Mesenchymal stem cell (in vitro differentiated cells and primary cell): ENCODE results near the gene LPAR6.
"Not testable (repeated sequence)": the region's sequence is repeated elsewhere in the genome, so short reads cannot be mapped to it uniquely, and the experiment has no call there.

Source experiments
- DNase-seq: peaks from one replicate; pipeline ENCODE4 v3.0.0-alpha.2; 2013
- H2AFZ ChIP-seq: one replicate; pipeline ENCODE4 v1.6.1; 2013; ENCODE audit warnings: low read depth, mild to moderate bottlenecking, control low read depth, inconsistent platforms, low read length, moderate library complexity
- H2AK5ac ChIP-seq: 2 replicates; pipeline ENCODE4 v1.6.1; 2013; ENCODE audit warnings: low read length, moderate library complexity, mild to moderate bottlenecking, inconsistent platforms; ENCODE audit not compliant: severe bottlenecking
- H2BK120ac ChIP-seq: one replicate; pipeline ENCODE4 v1.6.1; 2013; ENCODE audit warnings: low read depth, mild to moderate bottlenecking, inconsistent platforms, low read length, moderate library complexity
- H2BK12ac ChIP-seq, 2 experiments: one replicate each; pipeline ENCODE4 v1.6.1; 2013; ENCODE audit warnings: inconsistent platforms in 2 of 2, low read length in 2 of 2, mild to moderate bottlenecking in 2 of 2, moderate library complexity in 2 of 2, control low read depth in 1 of 2
- H2BK15ac ChIP-seq: one replicate; pipeline ENCODE4 v1.6.1; 2013; ENCODE audit warnings: mild to moderate bottlenecking, low read depth, inconsistent platforms; ENCODE audit not compliant: poor library complexity, severe bottlenecking
- H2BK5ac ChIP-seq: 2 replicates; pipeline ENCODE4 v1.6.1; 2013; ENCODE audit warnings: low read depth, mild to moderate bottlenecking, low read length, control low read depth, inconsistent platforms; ENCODE audit not compliant: poor library complexity, severe bottlenecking
- H3K14ac ChIP-seq, 2 experiments: one replicate each; pipeline ENCODE4 v1.6.1; 2013; ENCODE audit warnings: inconsistent platforms in 2 of 2, low read length in 2 of 2, control low read depth in 1 of 2, mild to moderate bottlenecking in 1 of 2, moderate library complexity in 1 of 2
- H3K18ac ChIP-seq, 2 experiments: one replicate each; pipeline ENCODE4 v1.6.1; 2013; ENCODE audit warnings: inconsistent platforms in 2 of 2, low read length in 2 of 2, control low read depth in 1 of 2, low read depth in 1 of 2, mild to moderate bottlenecking in 1 of 2
- H3K23ac ChIP-seq, 2 experiments: one replicate each; pipeline ENCODE4 v1.6.1; 2013; ENCODE audit warnings: inconsistent platforms in 2 of 2, low read length in 2 of 2, mild to moderate bottlenecking in 2 of 2, moderate library complexity in 2 of 2, control low read depth in 1 of 2
- H3K27ac ChIP-seq: 2 replicates; pipeline ENCODE4 v1.5.1; 2013; ENCODE audit warnings: mild to moderate bottlenecking, moderate library complexity, low read length, control low read depth, inconsistent platforms; ENCODE audit not compliant: poor library complexity, severe bottlenecking
- H3K27me3 ChIP-seq, 2 experiments: 2 replicates each; pipeline versions ENCODE4 v1.6.1 to v1.7.0; 2013; ENCODE audit warnings: low read length in 2 of 2, mild to moderate bottlenecking in 2 of 2, moderate library complexity in 2 of 2, control low read depth in 1 of 2, inconsistent platforms in 1 of 2; ENCODE audit not compliant: control insufficient read depth in 1 of 2, insufficient read depth in 1 of 2
- H3K36me3 ChIP-seq, 2 experiments: 2 replicates each; pipeline versions ENCODE4 v1.6.1 to v1.7.0; 2013; ENCODE audit warnings: low read length in 2 of 2, control low read depth in 1 of 2, inconsistent platforms in 1 of 2, low read depth in 1 of 2, mild to moderate bottlenecking in 1 of 2; ENCODE audit not compliant: insufficient read depth in 2 of 2, control insufficient read depth in 1 of 2
- H3K4ac ChIP-seq, 2 experiments: one replicate each; pipeline ENCODE4 v1.6.1; 2013; ENCODE audit warnings: inconsistent platforms in 2 of 2, low read length in 2 of 2, mild to moderate bottlenecking in 2 of 2, moderate library complexity in 2 of 2, control low read depth in 1 of 2, low read depth in 1 of 2
- H3K4me1 ChIP-seq: 2 replicates; pipeline ENCODE4 v1.6.1; 2013; ENCODE audit warnings: low read depth, low read length, control low read depth; ENCODE audit not compliant: control insufficient read depth, insufficient read depth
- H3K4me2 ChIP-seq: 2 replicates; pipeline ENCODE4 v1.6.1; 2013; ENCODE audit warnings: low read length, mild to moderate bottlenecking, inconsistent platforms; ENCODE audit not compliant: poor library complexity, severe bottlenecking
- H3K4me3 ChIP-seq, 2 experiments: 2 replicates each; pipeline versions ENCODE4 v1.5.1 to v1.7.0; 2013; ENCODE audit warnings: low read length in 2 of 2, mild to moderate bottlenecking in 2 of 2, control low read depth in 1 of 2, low read depth in 1 of 2; ENCODE audit not compliant: insufficient read depth in 1 of 2
- H3K79me1 ChIP-seq: replicated peaks from 2 replicates; pipeline ENCODE4 v1.6.1; 2013; ENCODE audit warnings: mild to moderate bottlenecking, control low read depth, low read length, inconsistent platforms; ENCODE audit not compliant: poor library complexity, severe bottlenecking
- H3K9ac ChIP-seq: 2 replicates; pipeline ENCODE4 v1.7.0; 2013; ENCODE audit warnings: mild to moderate bottlenecking, low read length, moderate library complexity
- H3K9me3 ChIP-seq: 2 replicates; pipeline ENCODE4 v1.7.0; 2013; ENCODE audit warnings: mild to moderate bottlenecking, low read length; ENCODE audit not compliant: control insufficient read depth
- H4K8ac ChIP-seq: one replicate; pipeline ENCODE4 v1.6.1; 2013; ENCODE audit warnings: inconsistent platforms, mild to moderate bottlenecking, low read length, moderate library complexity
- H4K91ac ChIP-seq: one replicate; pipeline ENCODE4 v1.6.1; 2013; ENCODE audit warnings: mild to moderate bottlenecking, low read length, inconsistent platforms
- WGBS: methylation state at CpG from one replicate; pipeline ENCODE4 v1.1.7; 2013; ENCODE audit warnings: mixed read lengths; 5-methylcytosine and 5-hydroxymethylcytosine counted together

Gene LPAR6

GRCh38 chr13:48426755-48427298 is 13.9 kb upstream of the LPAR6 start:
- 93% methylated on average over 6 of the region's 9 CpGs for WGBS
- not testable (repeated sequence) for H3K9ac ChIP-seq, H3K14ac ChIP-seq, H3K27ac ChIP-seq, H3K4me3 ChIP-seq, H3K4ac ChIP-seq, H2AFZ ChIP-seq, H3K23ac ChIP-seq, H2BK5ac ChIP-seq, H4K8ac ChIP-seq, H3K79me1 ChIP-seq, H3K4me2 ChIP-seq, H3K9me3 ChIP-seq, H3K36me3 ChIP-seq, H2BK15ac ChIP-seq, H2AK5ac ChIP-seq, H3K18ac ChIP-seq, H2BK12ac ChIP-seq, DNase-seq, H2BK120ac ChIP-seq, H4K91ac ChIP-seq, H3K4me1 ChIP-seq, H3K27me3 ChIP-seq

- Histone ChIP-seq H3K4ac (no peak overlapping the region), H3K18ac (no peak overlapping the region), H2BK12ac (no peak overlapping the region), H2AK5ac (no peak overlapping the region), H3K23ac (no peak overlapping the region), H3K4me3 (no peak overlapping the region), H2BK15ac (no peak overlapping the region), H3K9ac (no peak overlapping the region), H2BK120ac (no peak overlapping the region), H3K27ac (no peak overlapping the region), H2BK5ac (no peak overlapping the region), H3K14ac (no peak overlapping the region), H3K9me3 (peaks cover 4% of the 10 kb centered on the region), H3K79me1 (peaks cover 6% of the 10 kb centered on the region), H3K36me3 (peaks cover 0 to 5% of the 10 kb centered on the region in 2 experiments), H4K91ac (no peak overlapping the region), H4K8ac (no peak overlapping the region), H3K4me2 (no peak overlapping the region), H2AFZ (no peak overlapping the region), H3K4me1 (no peaks in the 10 kb centered on the region), H3K27me3 (no peaks in the 10 kb centered on the region)
- no peak for DNase-seq
These were observed 13.1 kb upstream of the LPAR6 start for GRCh38 chr13:48426052-48426451.

GRCh38 chr13:48424212-48424611 is 11.3 kb upstream of the LPAR6 start:
- H3K79me1 ChIP-seq: peaks cover 4% of the 10 kb centered on the region
- no peak overlapping the region for H2BK5ac ChIP-seq
- no peak overlapping the region for H3K4ac ChIP-seq
- H2BK15ac ChIP-seq: no peak overlapping the region
- H3K18ac ChIP-seq: no peak overlapping the region
- H4K91ac ChIP-seq: no peak overlapping the region
- H3K14ac ChIP-seq: no peak overlapping the region
- no peak overlapping the region for H3K9ac ChIP-seq
- H3K9me3 ChIP-seq: peaks cover 4% of the 10 kb centered on the region
- no peak overlapping the region for H3K27ac ChIP-seq
- H3K4me3 ChIP-seq: no peak overlapping the region
- H2AK5ac ChIP-seq: no peak overlapping the region
- H2AFZ ChIP-seq: no peak overlapping the region
- no peaks in the 10 kb centered on the region for H3K27me3 ChIP-seq
- H2BK120ac ChIP-seq: no peak overlapping the region
- DNase-seq: no peak
- no peak overlapping the region for H3K23ac ChIP-seq
- no peak overlapping the region for H4K8ac ChIP-seq
- no peak overlapping the region for H2BK12ac ChIP-seq
- peaks cover 0 to 5% of the 10 kb centered on the region in 2 experiments for H3K36me3 ChIP-seq
- 97% methylated on average over 2 of the region's 3 CpGs for WGBS
- H3K4me1 ChIP-seq: no peaks in the 10 kb centered on the region
- no peak overlapping the region for H3K4me2 ChIP-seq

- WGBS: 100% methylated on average over 5 of the region's 5 CpGs
- not testable (repeated sequence) for H3K9me3 ChIP-seq, H4K8ac ChIP-seq, H2BK5ac ChIP-seq, H3K14ac ChIP-seq, H3K36me3 ChIP-seq, H3K18ac ChIP-seq, H3K4me2 ChIP-seq, H3K4ac ChIP-seq, H3K79me1 ChIP-seq, H2AK5ac ChIP-seq, H3K4me1 ChIP-seq, H3K27me3 ChIP-seq, DNase-seq, H3K27ac ChIP-seq, H3K4me3 ChIP-seq, H2BK12ac ChIP-seq, H2AFZ ChIP-seq, H4K91ac ChIP-seq, H2BK120ac ChIP-seq, H3K23ac ChIP-seq, H3K9ac ChIP-seq, H2BK15ac ChIP-seq
These were observed 9.1 kb upstream of the LPAR6 start for GRCh38 chr13:48422003-48422402.
